T-helper 2 cell treated with Interferon-gamma antibody and Interleukin-4, amounts not matched to agents 100 ng/mL and 5 ng/mL, for 36 hours (primary cell): ENCODE results near the gene PNLIPRP2. TPM values are rescaled to one million over a fixed set of nuclear protein-coding genes. Genes with fewer than 3 reads are reported as not detected.

ENCODE experiments used
- intact Hi-C: fragments of 100-400 bp; cut with micrococcal nuclease; formaldehyde crosslinking; loops from one replicate; pipeline ENCODE4 v1.15.1; 2023
- total RNA-seq: library from RNA; stranded (reverse); gene quantifications from 2 replicates; pipeline ENCODE4 v1.2.3, GENCODE V29; 2022

PNLIPRP2 gene
- total RNA-seq, 1 donor from 2014 or later = not detected

DNA sequence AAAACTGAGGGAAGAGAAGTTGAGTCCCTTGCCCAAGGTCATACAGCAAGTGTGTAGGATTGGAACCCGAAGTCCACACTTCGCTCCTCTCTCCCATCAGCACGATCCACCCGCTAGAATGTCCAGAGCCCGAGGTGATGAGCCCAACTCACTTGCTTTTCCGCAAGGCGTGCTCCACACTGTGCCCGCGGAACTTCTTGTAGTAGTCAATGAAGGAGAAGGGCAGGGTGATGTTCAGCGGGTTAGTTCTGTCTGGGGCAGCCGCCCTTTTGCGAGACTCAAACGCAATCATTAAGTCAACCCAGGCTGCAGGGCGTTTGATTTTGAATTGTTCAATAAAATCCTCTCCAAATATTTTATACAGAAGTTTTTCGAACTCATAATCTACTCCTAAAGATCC is 58.6 kb downstream of the PNLIPRP2 start:
- intact Hi-C loops = no loop called here

DNA sequence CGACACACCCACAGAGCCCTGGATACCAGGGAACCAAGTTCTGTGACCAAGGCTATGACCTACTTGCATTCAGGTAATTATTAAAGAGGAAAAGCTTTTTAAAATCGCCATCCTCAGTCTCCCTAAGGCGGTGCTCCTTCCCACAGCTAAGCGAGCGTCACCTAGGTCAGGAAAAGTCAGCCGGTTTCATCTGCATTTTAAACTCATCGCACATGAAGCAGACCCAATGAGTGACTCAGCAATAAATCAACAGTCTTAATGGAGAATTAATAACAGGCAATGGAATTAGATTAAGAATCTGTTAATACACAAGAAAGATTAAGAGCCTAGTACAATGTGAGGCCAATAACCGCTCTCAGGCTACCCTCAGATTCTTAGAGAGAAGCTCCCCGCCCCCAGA is 62.4 kb downstream of the PNLIPRP2 start:
- intact Hi-C loops = loop anchor here (2.0 to 5.0 kb wide), 2 partner anchors 40 to 319 kb away; no protein-coding TSS in a partner anchor

DNA sequence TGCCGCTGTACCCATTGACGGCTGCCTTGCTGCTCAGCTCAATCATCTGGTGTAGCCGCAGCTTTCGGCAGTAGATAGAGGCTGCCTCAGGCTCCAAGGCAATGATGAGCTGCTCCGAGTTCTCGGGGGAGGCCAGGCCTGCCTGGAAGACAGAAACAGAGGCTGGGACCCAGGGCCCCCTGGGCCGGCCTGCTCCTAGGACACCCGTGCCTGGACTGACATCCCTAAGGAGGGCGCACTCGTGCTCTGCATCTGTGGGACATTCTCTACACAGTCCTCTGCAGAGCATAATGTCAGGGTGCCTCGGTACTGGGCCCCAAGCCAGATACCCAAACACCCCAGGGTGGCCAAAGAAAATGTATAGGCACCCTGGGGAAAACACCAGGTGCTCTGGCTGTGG is 63.1 kb downstream of the PNLIPRP2 start:
- intact Hi-C loops = loop anchor here (2.0 to 5.0 kb wide), 2 partner anchors 39 to 318 kb away; no protein-coding TSS in a partner anchor

DNA sequence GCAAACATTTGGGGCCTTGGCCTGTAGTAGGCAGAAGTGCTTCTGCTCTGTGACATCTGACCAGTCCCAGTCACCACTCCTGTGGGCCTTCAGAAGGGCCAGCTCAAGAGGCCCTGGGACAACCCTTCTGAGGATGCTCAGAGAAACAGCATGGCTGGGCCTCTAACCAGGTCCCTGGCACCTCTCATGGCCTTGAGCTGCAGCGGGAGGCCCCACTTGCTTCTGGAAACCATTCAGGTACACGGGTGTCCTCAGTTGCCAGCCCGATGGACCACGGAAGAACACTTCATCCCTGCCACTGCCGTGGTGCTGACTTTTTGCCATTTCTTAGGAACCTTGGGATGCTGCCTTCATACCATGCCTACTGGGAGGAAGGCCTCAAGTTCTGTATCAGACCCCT is 64.0 kb downstream of the PNLIPRP2 start:
- intact Hi-C loops = loop anchor here (5.0 kb wide), 1 partner anchor 318 kb away; no protein-coding TSS in a partner anchor

DNA sequence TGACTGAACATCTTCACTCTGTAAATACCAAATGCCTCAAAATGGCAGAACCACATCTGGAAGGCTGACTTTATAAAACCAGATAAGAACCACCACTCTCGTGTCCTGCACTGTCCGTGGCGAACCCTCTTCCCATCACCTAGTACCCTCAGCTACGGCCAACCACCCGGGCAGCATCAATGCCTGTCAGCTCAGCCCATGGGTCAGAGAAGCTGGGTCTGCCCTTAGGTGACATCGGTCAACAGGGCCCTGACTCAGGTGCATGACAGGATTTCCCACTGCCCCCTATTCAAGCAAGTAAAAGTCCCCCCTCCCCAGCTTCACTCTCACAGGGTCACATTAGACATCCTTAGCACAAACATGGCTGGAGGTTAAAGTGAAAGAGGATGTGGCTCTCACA is 65.1 kb downstream of the PNLIPRP2 start:
- intact Hi-C loops = no loop called here

DNA sequence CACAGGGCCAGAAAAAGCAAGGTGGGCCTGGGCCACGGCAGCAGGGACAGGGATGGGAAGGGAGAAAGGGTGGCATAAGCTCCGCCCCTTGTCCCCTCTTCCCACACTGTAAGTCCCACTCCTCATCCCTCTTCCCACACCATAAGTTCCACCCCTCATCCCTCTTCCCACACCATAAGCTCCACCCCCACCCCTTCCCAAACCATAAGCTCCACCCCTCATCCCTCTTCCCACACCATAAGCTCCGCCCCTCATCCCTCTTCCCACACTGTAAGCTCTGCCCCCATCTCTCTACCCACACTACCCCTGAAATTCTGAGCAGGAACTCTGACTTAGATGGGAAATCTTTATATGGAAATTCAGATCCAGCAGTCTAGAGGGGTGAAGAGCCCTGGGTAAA is 65.9 kb downstream of the PNLIPRP2 start:
- intact Hi-C loops = no loop called here

DNA sequence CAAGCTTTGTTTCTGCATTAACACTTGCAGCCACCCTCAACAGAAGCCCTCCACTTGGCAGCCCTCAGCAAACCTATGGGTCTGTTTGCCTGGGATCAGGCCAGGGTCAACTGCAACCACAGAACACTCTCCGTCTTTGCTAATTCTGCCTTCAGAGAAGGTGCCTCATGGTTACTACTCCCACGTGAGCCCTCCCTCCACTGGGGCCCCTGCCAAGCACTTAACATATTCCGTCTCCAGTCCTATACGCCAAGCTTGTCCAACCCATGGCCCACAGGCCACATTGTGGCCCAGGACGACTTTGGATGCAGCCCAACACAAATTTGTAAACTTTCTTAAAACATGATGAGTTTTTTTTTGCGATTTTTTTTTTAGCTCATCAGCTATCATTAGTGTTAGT is 66.9 kb downstream of the PNLIPRP2 start:
- intact Hi-C loops = no loop called here

DNA sequence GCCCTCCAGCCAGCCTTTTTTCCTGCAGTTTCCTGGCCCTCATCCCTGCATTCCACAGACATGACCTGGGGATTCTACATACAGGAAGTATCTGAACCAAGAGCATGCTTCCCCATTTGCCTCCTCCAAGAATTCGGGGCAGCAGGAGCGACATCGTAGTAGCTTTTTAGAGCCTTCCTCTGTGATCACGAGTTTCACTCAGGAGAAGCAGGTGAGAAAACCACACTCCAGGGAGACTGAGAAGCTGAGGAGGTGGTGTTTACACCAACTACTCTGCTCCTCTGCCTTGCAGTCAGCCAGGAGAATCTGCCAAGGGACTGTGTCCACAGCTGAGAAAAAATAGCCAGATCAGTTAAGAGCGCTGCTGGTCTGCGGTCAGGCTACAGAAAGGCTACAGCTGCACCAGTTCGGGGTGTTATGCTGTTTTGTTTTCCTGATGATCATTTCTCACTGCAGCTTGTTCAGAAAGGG is 67.5 kb downstream of the PNLIPRP2 start:
- intact Hi-C loops = no loop called here

DNA sequence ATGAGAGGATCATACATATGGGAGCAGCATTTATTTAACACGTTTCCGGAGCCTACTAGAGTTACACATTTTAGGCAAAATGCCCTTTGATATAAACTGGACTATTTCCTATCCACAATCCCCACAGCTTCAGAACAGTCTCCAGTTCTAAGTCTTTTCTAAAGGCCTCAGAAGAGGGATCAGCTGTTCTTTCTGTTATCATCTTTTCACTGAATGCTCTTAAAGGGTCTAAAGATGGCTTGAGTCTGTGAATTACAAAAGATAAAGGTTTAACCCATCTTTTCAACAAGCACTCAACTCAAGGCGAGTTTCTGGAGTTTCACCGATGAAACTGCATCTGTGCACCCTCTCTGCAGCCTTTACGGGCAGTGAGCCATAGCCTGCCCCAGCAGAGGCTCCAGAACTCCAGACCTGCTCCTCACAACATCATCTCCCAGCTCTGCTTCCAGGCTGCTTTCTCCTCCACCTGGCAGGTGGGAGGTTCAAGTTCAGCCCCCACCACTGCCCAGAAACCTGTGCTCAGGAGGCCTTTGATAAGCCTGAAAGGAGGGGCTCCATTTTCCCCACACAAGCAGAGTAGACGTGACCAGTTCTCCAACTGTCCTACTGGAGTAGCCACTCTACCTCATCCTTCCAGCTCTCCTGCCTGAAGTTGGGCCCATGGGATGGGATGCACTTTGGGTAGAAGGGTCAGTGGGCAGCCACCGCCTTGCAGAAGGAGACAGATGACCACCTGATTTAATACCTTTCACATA is 68.2 kb downstream of the PNLIPRP2 start:
- intact Hi-C loops = no loop called here

DNA sequence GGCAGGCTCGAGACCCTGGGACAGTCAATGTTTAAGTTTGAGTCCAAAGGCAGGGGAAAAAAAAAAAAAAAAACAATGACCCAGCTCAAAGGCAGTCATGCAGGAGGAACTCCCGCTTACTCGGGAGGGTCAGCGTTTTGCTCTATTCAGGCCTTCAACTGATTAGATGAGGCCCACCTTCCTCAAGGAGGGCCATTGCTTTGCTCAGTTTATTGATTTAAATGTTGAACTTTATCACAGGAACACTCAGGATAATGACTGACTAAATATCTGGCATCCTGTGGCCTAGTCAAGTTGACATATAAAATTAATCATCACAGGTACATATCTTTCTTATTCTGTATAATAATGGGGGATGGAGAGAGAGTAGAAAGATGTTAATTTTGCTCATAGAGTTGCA is 69.0 kb downstream of the PNLIPRP2 start:
- intact Hi-C loops = no loop called here

DNA sequence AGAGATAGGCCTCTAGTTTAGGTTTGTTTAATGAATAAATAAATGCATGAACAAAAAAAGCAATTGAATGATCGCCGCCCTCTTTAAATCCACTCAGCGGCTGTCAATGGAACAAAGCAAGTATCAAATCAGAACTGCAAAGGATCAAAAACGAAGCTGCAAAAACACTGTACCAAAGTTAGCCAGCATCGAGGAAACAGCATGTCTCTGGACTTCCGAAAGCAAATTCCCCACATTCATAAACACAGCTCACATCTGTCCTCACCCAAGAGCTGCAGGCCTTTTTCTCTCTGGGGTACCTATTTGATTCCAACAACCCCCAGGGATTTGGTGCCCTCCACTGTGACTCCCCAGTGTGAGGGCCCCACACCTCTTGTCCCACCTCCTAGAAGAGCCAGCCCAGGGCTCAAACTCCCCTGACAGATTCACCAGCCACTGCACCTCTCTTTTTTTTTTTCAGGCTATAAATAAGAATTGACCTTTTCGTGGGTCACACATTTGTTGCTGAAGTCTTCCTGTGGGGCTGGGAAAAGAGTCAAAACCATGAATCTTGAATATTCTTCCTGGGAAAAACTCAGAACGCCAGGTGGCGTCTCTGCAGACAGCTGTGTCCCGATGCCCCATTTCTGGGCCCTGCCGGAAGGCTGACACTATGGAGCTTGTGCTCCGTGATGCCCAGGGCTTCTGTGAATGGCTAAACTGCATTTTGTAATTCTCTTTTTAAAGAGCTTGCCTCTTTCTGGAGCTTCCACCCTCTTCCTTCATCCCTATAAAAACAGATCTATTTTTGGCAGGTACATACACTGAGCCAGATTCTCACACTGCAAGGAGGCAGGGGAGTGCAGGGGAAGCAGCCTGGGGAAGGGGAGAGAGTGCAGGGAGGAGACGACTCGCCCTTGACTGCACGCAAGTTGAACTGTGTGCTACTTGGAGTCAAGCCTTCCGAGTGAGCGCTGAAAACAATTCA is 69.9 kb downstream of the PNLIPRP2 start:
- intact Hi-C loops = no loop called here

DNA sequence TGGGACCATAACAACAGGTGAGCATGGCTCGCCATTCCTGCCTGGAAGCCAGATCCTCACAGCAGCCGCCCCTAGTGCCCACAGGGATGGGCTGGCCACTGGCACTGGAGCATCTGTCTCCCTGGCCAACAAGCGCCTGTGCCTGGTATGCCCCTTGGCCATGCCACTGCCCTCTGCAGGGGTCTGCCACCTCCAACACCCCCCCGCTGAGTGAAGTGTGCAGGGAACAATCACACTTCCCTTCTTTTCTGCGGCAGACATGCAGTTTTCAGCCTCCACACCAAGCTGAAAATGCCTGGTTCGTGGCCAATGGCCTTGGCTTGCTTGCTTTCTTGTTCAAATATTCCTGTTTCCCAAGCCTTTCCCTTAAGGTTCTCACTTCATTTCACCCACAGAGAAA is 70.9 kb downstream of the PNLIPRP2 start:
- intact Hi-C loops = no loop called here

DNA sequence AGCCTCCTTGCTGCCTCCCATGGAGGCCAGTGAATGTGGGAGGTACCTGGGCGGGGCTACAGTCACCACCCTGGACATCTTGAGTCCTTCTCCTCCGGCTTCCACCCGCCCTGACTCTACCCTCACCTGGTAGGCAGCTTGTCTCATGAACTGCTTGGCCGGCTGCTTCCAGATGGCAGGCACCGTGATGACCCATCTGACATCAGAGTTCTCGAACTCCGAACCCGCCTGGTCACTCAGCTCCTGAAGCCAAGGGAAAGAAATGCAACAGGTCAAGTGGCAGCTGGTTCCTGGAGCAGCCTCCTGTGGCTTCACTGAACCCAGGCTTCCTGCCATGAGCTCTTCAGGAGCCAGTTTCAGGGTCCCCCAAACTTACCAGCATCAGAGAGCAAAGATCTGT is 71.5 kb downstream of the PNLIPRP2 start:
- intact Hi-C loops = no loop called here

DNA sequence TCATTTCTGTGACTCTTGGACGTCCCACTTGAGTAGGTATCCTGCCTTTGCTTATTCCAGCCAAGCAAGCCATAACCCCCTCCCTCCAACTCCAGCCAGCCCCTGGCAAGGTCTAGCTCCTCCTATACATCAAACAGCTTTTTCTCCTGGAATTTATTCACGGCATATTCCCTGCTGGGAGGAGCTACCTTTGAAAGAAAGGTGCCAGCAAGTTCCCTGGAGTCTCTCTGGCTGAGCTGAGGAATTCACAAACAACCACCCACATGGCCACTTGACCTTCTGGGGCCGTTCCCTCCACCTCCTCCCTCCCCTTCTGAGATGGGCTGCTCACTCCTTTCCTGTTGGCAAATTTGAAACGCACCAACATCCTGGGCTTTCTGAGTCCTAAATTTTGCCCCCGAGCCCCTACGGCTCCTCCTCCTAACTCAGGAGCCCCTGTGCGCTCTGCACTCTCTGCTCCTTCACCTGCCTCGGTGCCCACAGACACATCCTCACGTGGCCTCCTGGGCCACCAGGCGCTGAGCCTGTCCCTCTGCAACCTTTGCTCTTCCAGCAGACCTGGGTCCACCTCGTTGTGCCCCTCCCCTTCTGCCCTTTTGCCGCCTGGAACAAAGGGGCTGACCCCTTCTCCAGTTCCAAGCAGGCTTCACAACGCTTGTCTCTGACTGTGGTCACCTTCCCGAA is 73.6 kb downstream of the PNLIPRP2 start:
- intact Hi-C loops = no loop called here

Other genes starting within 250 kb of the PNLIPRP2 start
- not detected in 2 replicates for gene PNLIPRP3, start 193.1 kb upstream of the PNLIPRP2 start, total RNA-seq
- gene PNLIP, start 75.0 kb upstream of the PNLIPRP2 start, total RNA-seq = not detected in 2 replicates
- not detected in 2 replicates for gene PNLIPRP1, start 30.0 kb upstream of the PNLIPRP2 start, total RNA-seq
- 0.02 and 0.09 TPM in 2 replicates for gene HSPA12A, start 121.6 kb downstream of the PNLIPRP2 start, total RNA-seq
- not detected in 2 replicates for gene ENO4, start 228.5 kb downstream of the PNLIPRP2 start, total RNA-seq